Mesenchymal stem cell (in vitro differentiated cells and primary cell): Measurements from ENCODE around the gene TMEM147.
"Not testable (repeated sequence)": the region's sequence is repeated elsewhere in the genome, so short reads cannot be mapped to it uniquely, and the experiment has no call there.

Experiments
- DNase-seq: peaks from one replicate; pipeline ENCODE4 v3.0.0-alpha.2; 2013
- H2AFZ ChIP-seq: one replicate; pipeline ENCODE4 v1.6.1; 2013; ENCODE audit warnings: low read depth, mild to moderate bottlenecking, control low read depth, inconsistent platforms, low read length, moderate library complexity
- H2AK5ac ChIP-seq: 2 replicates; pipeline ENCODE4 v1.6.1; 2013; ENCODE audit warnings: low read length, moderate library complexity, mild to moderate bottlenecking, inconsistent platforms; ENCODE audit not compliant: severe bottlenecking
- H2BK120ac ChIP-seq: one replicate; pipeline ENCODE4 v1.6.1; 2013; ENCODE audit warnings: low read depth, mild to moderate bottlenecking, inconsistent platforms, low read length, moderate library complexity
- H2BK12ac ChIP-seq, 2 experiments: one replicate each; pipeline ENCODE4 v1.6.1; 2013; ENCODE audit warnings: inconsistent platforms in 2 of 2, low read length in 2 of 2, mild to moderate bottlenecking in 2 of 2, moderate library complexity in 2 of 2, control low read depth in 1 of 2
- H2BK15ac ChIP-seq: one replicate; pipeline ENCODE4 v1.6.1; 2013; ENCODE audit warnings: mild to moderate bottlenecking, low read depth, inconsistent platforms; ENCODE audit not compliant: poor library complexity, severe bottlenecking
- H2BK5ac ChIP-seq: 2 replicates; pipeline ENCODE4 v1.6.1; 2013; ENCODE audit warnings: low read depth, mild to moderate bottlenecking, low read length, control low read depth, inconsistent platforms; ENCODE audit not compliant: poor library complexity, severe bottlenecking
- H3K14ac ChIP-seq, 2 experiments: one replicate each; pipeline ENCODE4 v1.6.1; 2013; ENCODE audit warnings: inconsistent platforms in 2 of 2, low read length in 2 of 2, control low read depth in 1 of 2, mild to moderate bottlenecking in 1 of 2, moderate library complexity in 1 of 2
- H3K18ac ChIP-seq, 2 experiments: one replicate each; pipeline ENCODE4 v1.6.1; 2013; ENCODE audit warnings: inconsistent platforms in 2 of 2, low read length in 2 of 2, control low read depth in 1 of 2, low read depth in 1 of 2, mild to moderate bottlenecking in 1 of 2
- H3K23ac ChIP-seq, 2 experiments: one replicate each; pipeline ENCODE4 v1.6.1; 2013; ENCODE audit warnings: inconsistent platforms in 2 of 2, low read length in 2 of 2, mild to moderate bottlenecking in 2 of 2, moderate library complexity in 2 of 2, control low read depth in 1 of 2
- H3K27ac ChIP-seq: 2 replicates; pipeline ENCODE4 v1.5.1; 2013; ENCODE audit warnings: mild to moderate bottlenecking, moderate library complexity, low read length, control low read depth, inconsistent platforms; ENCODE audit not compliant: poor library complexity, severe bottlenecking
- H3K27me3 ChIP-seq, 2 experiments: 2 replicates each; pipeline versions ENCODE4 v1.6.1 to v1.7.0; 2013; ENCODE audit warnings: low read length in 2 of 2, mild to moderate bottlenecking in 2 of 2, moderate library complexity in 2 of 2, control low read depth in 1 of 2, inconsistent platforms in 1 of 2; ENCODE audit not compliant: control insufficient read depth in 1 of 2, insufficient read depth in 1 of 2
- H3K36me3 ChIP-seq, 2 experiments: 2 replicates each; pipeline versions ENCODE4 v1.6.1 to v1.7.0; 2013; ENCODE audit warnings: low read length in 2 of 2, control low read depth in 1 of 2, inconsistent platforms in 1 of 2, low read depth in 1 of 2, mild to moderate bottlenecking in 1 of 2; ENCODE audit not compliant: insufficient read depth in 2 of 2, control insufficient read depth in 1 of 2
- H3K4ac ChIP-seq, 2 experiments: one replicate each; pipeline ENCODE4 v1.6.1; 2013; ENCODE audit warnings: inconsistent platforms in 2 of 2, low read length in 2 of 2, mild to moderate bottlenecking in 2 of 2, moderate library complexity in 2 of 2, control low read depth in 1 of 2, low read depth in 1 of 2
- H3K4me1 ChIP-seq: 2 replicates; pipeline ENCODE4 v1.6.1; 2013; ENCODE audit warnings: low read depth, low read length, control low read depth; ENCODE audit not compliant: control insufficient read depth, insufficient read depth
- H3K4me2 ChIP-seq: 2 replicates; pipeline ENCODE4 v1.6.1; 2013; ENCODE audit warnings: low read length, mild to moderate bottlenecking, inconsistent platforms; ENCODE audit not compliant: poor library complexity, severe bottlenecking
- H3K4me3 ChIP-seq, 2 experiments: 2 replicates each; pipeline versions ENCODE4 v1.5.1 to v1.7.0; 2013; ENCODE audit warnings: low read length in 2 of 2, mild to moderate bottlenecking in 2 of 2, control low read depth in 1 of 2, low read depth in 1 of 2; ENCODE audit not compliant: insufficient read depth in 1 of 2
- H3K79me1 ChIP-seq: replicated peaks from 2 replicates; pipeline ENCODE4 v1.6.1; 2013; ENCODE audit warnings: mild to moderate bottlenecking, control low read depth, low read length, inconsistent platforms; ENCODE audit not compliant: poor library complexity, severe bottlenecking
- H3K9ac ChIP-seq: 2 replicates; pipeline ENCODE4 v1.7.0; 2013; ENCODE audit warnings: mild to moderate bottlenecking, low read length, moderate library complexity
- H3K9me3 ChIP-seq: 2 replicates; pipeline ENCODE4 v1.7.0; 2013; ENCODE audit warnings: mild to moderate bottlenecking, low read length; ENCODE audit not compliant: control insufficient read depth
- H4K8ac ChIP-seq: one replicate; pipeline ENCODE4 v1.6.1; 2013; ENCODE audit warnings: inconsistent platforms, mild to moderate bottlenecking, low read length, moderate library complexity
- H4K91ac ChIP-seq: one replicate; pipeline ENCODE4 v1.6.1; 2013; ENCODE audit warnings: mild to moderate bottlenecking, low read length, inconsistent platforms
- whole genome bisulfite sequencing: methylation state at CpG from one replicate; pipeline ENCODE4 v1.1.7; 2013; ENCODE audit warnings: mixed read lengths; 5-methylcytosine and 5-hydroxymethylcytosine counted together

Gene TMEM147

DNA sequence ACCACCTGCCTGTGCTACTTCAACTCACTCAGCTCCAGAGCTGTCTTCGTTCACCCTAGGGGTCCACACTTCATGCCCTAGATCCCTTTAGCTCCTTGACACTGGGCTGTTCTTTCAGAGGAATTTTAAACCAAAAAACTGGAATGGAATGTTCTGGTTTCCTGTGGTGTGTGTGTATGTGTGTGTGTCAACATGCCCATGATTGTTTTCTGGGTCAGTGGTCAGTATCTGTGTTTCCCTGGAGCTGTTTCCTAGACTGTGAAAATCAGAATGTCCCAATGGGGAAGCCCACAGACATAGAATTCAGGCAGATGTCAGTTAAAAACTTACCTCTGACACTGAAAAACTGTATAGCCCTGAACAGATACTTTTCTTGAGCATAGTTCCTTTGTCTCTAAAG is 41.9 kb downstream of the TMEM147 start:
- Histone ChIP-seq H4K91ac (no peak overlapping the region), H2BK120ac (no peak overlapping the region), H3K79me1 (no peaks in the 10 kb centered on the region), H3K4me1 (no peaks in the 10 kb centered on the region), H2AK5ac (no peak overlapping the region), H4K8ac (no peak overlapping the region), H3K4me2 (no peak overlapping the region), H2BK5ac (no peak overlapping the region), H3K18ac (no peak overlapping the region), H3K4ac (no peak overlapping the region), H3K27ac (no peak overlapping the region), H3K36me3 (no peaks in the 10 kb centered on the region), H3K9me3 (no peaks in the 10 kb centered on the region), H3K27me3 (peaks cover 12 to 55% of the 10 kb centered on the region in 2 experiments), H2BK12ac (no peak overlapping the region), H3K23ac (no peak overlapping the region), H3K4me3 (no peak overlapping the region), H2AFZ (no peak overlapping the region), H3K14ac (no peak overlapping the region), H3K9ac (no peak overlapping the region), H2BK15ac (no peak overlapping the region)
- 33% methylated on average over 1 of the region's 1 CpG for WGBS
- DNase-seq, result no peak

DNA sequence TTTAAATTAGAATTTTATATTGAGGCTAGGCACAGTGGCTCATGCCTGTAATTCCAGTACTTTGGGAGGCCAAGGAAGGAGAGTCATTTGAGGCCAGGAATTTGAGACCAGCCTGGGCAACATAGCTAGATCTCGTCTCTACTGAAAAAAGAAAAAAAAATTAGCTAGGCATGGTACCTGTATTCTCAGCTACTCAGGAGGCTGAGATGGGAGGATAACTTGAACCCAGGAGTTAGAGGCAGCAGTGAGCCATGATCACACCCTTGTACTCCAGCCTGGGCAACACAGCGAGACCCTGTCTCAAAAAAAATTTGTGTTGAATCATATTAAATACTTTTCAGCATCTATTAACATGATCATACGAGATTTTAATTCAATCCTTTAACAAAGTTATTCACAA is 45.4 kb downstream of the TMEM147 start:
- no peak overlapping the region for H3K23ac ChIP-seq
- H3K14ac ChIP-seq, result no peak overlapping the region
- H3K27ac ChIP-seq, result no peak overlapping the region
- WGBS, result 95% methylated on average over 1 of the region's 3 CpGs
- no peak overlapping the region for H2BK120ac ChIP-seq
- DNase-seq, result no peak
- H3K18ac ChIP-seq, result no peak overlapping the region
- H3K79me1 ChIP-seq, result no peaks in the 10 kb centered on the region
- no peak overlapping the region for H2BK15ac ChIP-seq
- peaks cover 0 to 36% of the 10 kb centered on the region in 2 experiments for H3K27me3 ChIP-seq
- H3K4me2 ChIP-seq, result no peak overlapping the region
- H2BK12ac ChIP-seq, result no peak overlapping the region
- H3K36me3 ChIP-seq, result no peaks in the 10 kb centered on the region
- H3K4me1 ChIP-seq, result no peaks in the 10 kb centered on the region
- H4K8ac ChIP-seq, result no peak overlapping the region
- H3K4ac ChIP-seq, result no peak overlapping the region
- no peak overlapping the region for H2BK5ac ChIP-seq
- no peak overlapping the region for H2AFZ ChIP-seq
- H2AK5ac ChIP-seq, result no peak overlapping the region
- H3K9ac ChIP-seq, result no peak overlapping the region
- no peak overlapping the region for H3K4me3 ChIP-seq
- H4K91ac ChIP-seq, result no peak overlapping the region
- no peaks in the 10 kb centered on the region for H3K9me3 ChIP-seq

DNA sequence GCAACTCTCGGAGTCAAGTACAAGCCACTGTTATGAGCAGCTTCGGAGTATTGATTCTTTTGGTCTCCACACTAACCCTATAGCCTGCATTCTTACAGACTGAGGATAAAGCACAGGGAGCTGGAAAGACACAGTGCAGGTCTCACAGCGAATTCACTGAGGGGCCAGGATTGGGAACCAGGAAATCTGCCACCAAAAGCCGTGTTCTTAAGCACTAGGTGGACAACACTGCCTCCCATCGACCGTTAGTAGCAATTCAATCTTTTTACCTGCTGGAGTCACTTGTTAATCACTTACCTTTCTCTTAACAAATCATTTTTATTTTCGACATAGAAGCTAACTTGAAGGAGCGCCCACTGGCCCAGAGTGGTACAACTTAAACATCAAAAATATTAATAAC is 46.8 kb downstream of the TMEM147 start:
- Histone ChIP-seq H3K36me3 (no peaks in the 10 kb centered on the region), H3K4ac (no peak overlapping the region), H2AK5ac (no peak overlapping the region), H4K8ac (no peak overlapping the region), H2BK15ac (no peak overlapping the region), H2AFZ (no peak overlapping the region), H3K9ac (no peak overlapping the region), H3K14ac (no peak overlapping the region), H2BK5ac (no peak overlapping the region), H3K9me3 (no peaks in the 10 kb centered on the region), H3K4me1 (no peaks in the 10 kb centered on the region), H2BK120ac (no peak overlapping the region), H3K27ac (no peak overlapping the region), H3K23ac (no peak overlapping the region), H3K79me1 (no peaks in the 10 kb centered on the region), H3K27me3 (peaks cover 0 to 33% of the 10 kb centered on the region in 2 experiments), H3K18ac (no peak overlapping the region), H3K4me3 (no peak overlapping the region), H3K4me2 (no peak overlapping the region), H2BK12ac (no peak overlapping the region), H4K91ac (no peak overlapping the region)
- 30% methylated on average over 8 of the region's 8 CpGs for WGBS
- DNase-seq, result peak; percentile 24

DNA sequence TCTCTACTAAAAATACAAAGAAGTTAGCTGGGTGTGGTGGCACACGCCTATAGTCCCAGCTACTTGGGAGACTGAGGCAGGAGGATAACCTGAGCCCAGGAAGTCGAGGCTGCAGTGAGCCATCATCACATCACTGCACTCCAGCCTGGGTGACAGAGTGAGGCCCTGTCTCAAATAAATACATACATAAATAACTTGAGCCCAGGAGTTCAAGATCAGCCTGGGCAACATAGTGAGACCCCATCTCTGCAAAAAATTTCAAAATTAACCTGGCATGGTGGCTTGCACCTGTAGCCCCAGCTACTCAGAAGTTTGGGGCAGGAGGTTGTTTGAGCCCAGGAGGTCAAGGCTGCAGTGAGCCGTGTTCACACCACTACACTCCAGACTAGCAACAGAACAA is 49.6 kb downstream of the TMEM147 start:
- not testable (repeated sequence) for H3K36me3 ChIP-seq

More for the DNA sequence above, 49.6 kb downstream of the TMEM147 start:
- H3K4ac ChIP-seq, H3K9me3 ChIP-seq, H3K79me1 ChIP-seq, H2BK15ac ChIP-seq, H3K18ac ChIP-seq, H2BK5ac ChIP-seq, H2BK120ac ChIP-seq, H3K27ac ChIP-seq, H2AFZ ChIP-seq, H2AK5ac ChIP-seq, H3K4me1 ChIP-seq, H3K14ac ChIP-seq, H3K4me2 ChIP-seq, H2BK12ac ChIP-seq, H3K23ac ChIP-seq, H3K9ac ChIP-seq, H4K91ac ChIP-seq, DNase-seq, H4K8ac ChIP-seq, H3K4me3 ChIP-seq: not testable (repeated sequence)
- peaks cover 0 to 13% of the 10 kb centered on the region in 2 experiments for H3K27me3 ChIP-seq
- WGBS, result 61% methylated on average over 3 of the region's 3 CpGs
